ENCODE data around the gene COL27A1. TPM values are rescaled to one million over a fixed set of nuclear protein-coding genes. Genes with fewer than 3 reads are reported as not detected.

COL27A1 gene
- polyA plus RNA-seq, 1 donor (not counting 4 experiments of a cell fraction or from before 2014, with no cell fraction given) = 14.0 TPM

DNA sequence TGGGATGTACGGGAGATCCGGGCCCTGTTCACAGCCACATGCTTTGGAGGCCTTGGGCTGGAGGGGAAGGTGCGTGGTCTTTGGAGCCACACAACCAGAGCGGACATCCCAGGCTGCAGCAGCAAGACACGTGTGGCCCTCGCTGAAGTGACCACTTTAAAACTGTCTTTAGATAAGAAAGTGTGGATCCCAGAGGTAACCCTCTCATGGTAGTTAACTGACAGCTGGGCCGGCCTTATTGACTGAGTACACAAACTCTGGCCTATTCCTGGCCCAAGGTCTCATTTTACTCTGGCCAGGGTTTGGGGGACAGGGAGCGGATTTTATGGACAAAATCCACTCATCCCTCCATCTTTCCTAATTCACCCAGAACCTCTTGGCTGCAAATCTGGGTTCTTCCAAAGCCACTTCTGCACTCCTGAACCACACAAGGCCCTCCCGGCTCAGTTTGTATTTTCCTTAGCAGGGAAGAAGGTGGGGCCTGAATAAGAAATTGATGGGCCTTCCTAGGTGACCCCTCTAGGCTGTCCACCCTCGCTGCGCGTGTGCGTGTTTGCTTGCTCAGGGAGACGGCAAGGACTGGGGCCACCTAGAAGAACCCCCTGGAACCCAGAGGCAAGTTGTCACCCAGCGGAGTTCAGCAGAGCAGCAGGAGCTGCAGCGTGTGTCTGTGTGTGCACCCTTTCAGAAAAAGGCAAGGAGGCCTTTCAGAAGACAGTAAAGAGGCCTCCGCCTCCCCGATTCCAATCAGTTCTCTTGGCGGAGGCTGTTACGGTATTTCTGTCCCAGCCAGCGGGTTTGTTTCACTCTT lies 94.3 kb downstream of the COL27A1 start:
- H3K9me1 ChIP-seq (ENCODE audit: control insufficient read depth, extremely low read depth, insufficient read depth, low read length) = peaks cover 2% of the 10 kb centered on the region
- dilution Hi-C loops (cut with MboI; ENCODE audit: extremely low pct_ligation_motif_present, low sequenced_read_pairs) = no loop called here
- no peak overlapping the region for H2AFZ ChIP-seq (ENCODE audit: control insufficient read depth, low read length)

GRCh38 chr9:114250235-114250568 lies 94.9 kb downstream of the COL27A1 start:
- H3K9ac ChIP-seq (ENCODE audit: control insufficient read depth, extremely low read depth, insufficient read depth, low read length) = no peak overlapping the region
- H3K36me3 ChIP-seq (ENCODE audit: control insufficient read depth in 2 of 2, extremely low read depth in 1 of 2, insufficient read depth in 2 of 2, low read length in 2 of 2) = peaks cover 0 to 14% of the 10 kb centered on the region in 2 experiments
- H3K9me1 ChIP-seq (ENCODE audit: control insufficient read depth, extremely low read depth, insufficient read depth, low read length) = peaks cover 2% of the 10 kb centered on the region
- no peak overlapping the region for H3K27ac ChIP-seq (ENCODE audit: control insufficient read depth, insufficient read depth, low read length)
- no peak overlapping the region for H2AFZ ChIP-seq (ENCODE audit: control insufficient read depth, low read length)
- DNase-seq (ENCODE audit: low read depth, low spot score) = no peak
- no peak for FAIRE-seq
- no peaks in the 10 kb centered on the region for H3K27me3 ChIP-seq (ENCODE audit: control insufficient read depth, extremely low read depth, insufficient read depth, low read length)
- no peak for TF ChIP-seq EZH2 (IDR thresholded peaks at IDR 0.05; ENCODE audit: low read length)
- TF ChIP-seq CTCF (optimal IDR thresholded peaks at IDR 0.05 in 1 of 3, IDR thresholded peaks at IDR 0.05 in 1 of 3, conservative IDR thresholded peaks at IDR 0.05 in 1 of 3; ENCODE audit: extremely low read depth in 1 of 3, insufficient read depth in 2 of 3, low read length in 3 of 3) = no peak
- dilution Hi-C loops (cut with MboI; ENCODE audit: extremely low pct_ligation_motif_present, low sequenced_read_pairs) = no loop called here
- H3K4me3 ChIP-seq (ENCODE audit: control insufficient read depth in 2 of 3, extremely low read depth in 1 of 3, insufficient read depth in 2 of 3, low read depth in 1 of 3, low read length in 3 of 3) = no peak overlapping the region
- H4K20me1 ChIP-seq (ENCODE audit: control insufficient read depth, extremely low read depth, insufficient read depth, low read length) = no peaks in the 10 kb centered on the region
- H3K79me2 ChIP-seq (ENCODE audit: control insufficient read depth, insufficient read depth, low read length) = no peaks in the 10 kb centered on the region
- H3K4me1 ChIP-seq (ENCODE audit: control insufficient read depth, extremely low read depth, insufficient read depth, low read length) = no peaks in the 10 kb centered on the region
- H3K4me2 ChIP-seq (ENCODE audit: control insufficient read depth, extremely low read depth, insufficient read depth, low read depth, low read length) = no peak overlapping the region
- no peaks in the 10 kb centered on the region for H3K9me3 ChIP-seq (ENCODE audit: control insufficient read depth, low read depth, low read length)

More for the DNA sequence above, 94.3 kb downstream of the COL27A1 start:
- Histone ChIP-seq H3K4me3 (ENCODE audit: control insufficient read depth in 2 of 3, extremely low read depth in 1 of 3, insufficient read depth in 2 of 3, low read depth in 1 of 3, low read length in 3 of 3) (no peak overlapping the region), H3K36me3 (ENCODE audit: control insufficient read depth in 2 of 2, extremely low read depth in 1 of 2, insufficient read depth in 2 of 2, low read length in 2 of 2) (peaks cover 0 to 12% of the 10 kb centered on the region in 2 experiments), H3K27me3 (ENCODE audit: control insufficient read depth, extremely low read depth, insufficient read depth, low read length) (no peaks in the 10 kb centered on the region), H3K9me3 (ENCODE audit: control insufficient read depth, low read depth, low read length) (no peaks in the 10 kb centered on the region), H3K79me2 (ENCODE audit: control insufficient read depth, insufficient read depth, low read length) (no peaks in the 10 kb centered on the region), H3K4me2 (ENCODE audit: control insufficient read depth, extremely low read depth, insufficient read depth, low read depth, low read length) (no peak overlapping the region), H3K27ac (ENCODE audit: control insufficient read depth, insufficient read depth, low read length) (no peak overlapping the region), H4K20me1 (ENCODE audit: control insufficient read depth, extremely low read depth, insufficient read depth, low read length) (no peaks in the 10 kb centered on the region), H3K4me1 (ENCODE audit: control insufficient read depth, extremely low read depth, insufficient read depth, low read length) (no peaks in the 10 kb centered on the region), H3K9ac (ENCODE audit: control insufficient read depth, extremely low read depth, insufficient read depth, low read length) (no peak overlapping the region)
- TF ChIP-seq EZH2 (IDR thresholded peaks at IDR 0.05; ENCODE audit: low read length) = no peak
- no peak for TF ChIP-seq CTCF (optimal IDR thresholded peaks at IDR 0.05 in 1 of 3, IDR thresholded peaks at IDR 0.05 in 1 of 3, conservative IDR thresholded peaks at IDR 0.05 in 1 of 3; ENCODE audit: extremely low read depth in 1 of 3, insufficient read depth in 2 of 3, low read length in 3 of 3)
- FAIRE-seq = no peak
- no peak for DNase-seq (ENCODE audit: low read depth, low spot score)

Data from keratinocyte (primary cell).